ENCODE measurements around the gene EDAR. TPM values are rescaled to one million over a fixed set of nuclear protein-coding genes. Genes with fewer than 3 reads are reported as not detected.

EDAR gene
- total and polyA plus RNA-seq, 7 donors, result 0.01 TPM; not detected in 6

DNA sequence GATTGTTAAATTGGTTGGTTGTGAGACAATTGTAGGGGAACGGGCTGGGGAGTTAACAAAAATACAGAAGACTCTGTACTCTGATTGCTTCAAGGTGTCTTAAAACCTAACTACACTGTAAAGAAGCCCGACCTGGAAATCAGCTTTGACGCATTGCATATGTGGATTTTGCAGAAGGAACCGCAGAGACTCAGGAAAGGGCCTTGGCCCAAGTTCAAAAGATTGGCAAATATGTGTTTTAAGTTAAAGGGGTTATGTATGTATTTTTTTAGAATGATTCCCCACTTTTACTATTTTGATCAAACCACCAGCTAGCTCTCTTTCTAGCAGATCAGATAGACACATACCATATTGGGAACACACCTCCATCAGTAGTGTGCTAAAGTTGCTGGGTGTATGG is 18.0 kb upstream of the EDAR start:
- H3K27me3 ChIP-seq (ENCODE audit: insufficient read depth in 3 of 3, low read length in 2 of 3), result no peaks in the 10 kb centered on the region
- DNase-seq, result no peak
- H3K27ac ChIP-seq, result no peak overlapping the region
- no peaks in the 10 kb centered on the region for H3K9me3 ChIP-seq
- no peak for ATAC-seq
- intact Hi-C loops (cut with DNase I), result no loop called here
- H3K4me3 ChIP-seq, result no peak overlapping the region
- no peaks in the 10 kb centered on the region for H3K4me1 ChIP-seq
- H3K36me3 ChIP-seq (ENCODE audit: insufficient read depth in 1 of 2, low read depth in 1 of 2), result no peaks in the 10 kb centered on the region
- no peak for TF ChIP-seq CTCF (IDR thresholded peaks at IDR 0.05)
- WGBS, 3 donors, result 77 to 89% (median 85%) methylated on average over 4 of the region's 4 CpGs

DNA sequence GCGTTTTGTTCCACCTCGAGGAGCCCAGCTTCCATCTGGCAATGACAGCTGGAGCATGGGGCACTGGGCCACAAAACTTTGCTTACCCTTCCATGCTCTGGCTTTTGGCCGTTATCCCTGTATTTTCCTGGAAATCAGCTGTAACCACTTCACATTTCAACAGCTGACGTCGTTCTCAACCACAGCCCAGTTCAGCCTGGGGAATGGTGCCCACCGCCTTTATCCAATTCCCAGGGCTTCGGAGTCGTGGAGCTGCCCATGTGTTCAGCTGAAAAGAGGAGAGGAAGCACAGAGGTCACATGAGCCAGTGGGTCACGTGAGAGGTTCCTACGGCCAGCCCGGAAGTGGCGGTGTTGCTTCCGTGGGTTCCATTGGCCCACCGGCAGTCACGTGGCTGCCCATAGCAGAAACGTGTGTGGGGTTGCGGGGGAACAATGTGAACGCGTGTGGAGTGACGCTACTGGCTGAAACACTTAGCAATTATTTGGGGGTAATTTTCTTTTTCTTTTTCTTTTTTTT is 16.7 kb upstream of the EDAR start:
- intact Hi-C loops (cut with DNase I), result no loop called here
- Histone ChIP-seq H3K27me3 (ENCODE audit: insufficient read depth in 3 of 3, low read length in 2 of 3) (no peaks in the 10 kb centered on the region), H3K36me3 (ENCODE audit: insufficient read depth in 1 of 2, low read depth in 1 of 2) (no peaks in the 10 kb centered on the region), H3K4me3 (peak overlapping the region; percentile 2), H3K4me1 (no peaks in the 10 kb centered on the region), H3K27ac (no peak overlapping the region), H3K9me3 (no peaks in the 10 kb centered on the region)
- ATAC-seq (peak; percentile 40 to 59 (median 55)), DNase-seq (peak in 1 of 2 donors; percentile 23)
- no peak for TF ChIP-seq CTCF (IDR thresholded peaks at IDR 0.05)
- 25 to 43% (median 28%) methylated on average over 20 of the region's 20 CpGs for WGBS, 3 donors

DNA sequence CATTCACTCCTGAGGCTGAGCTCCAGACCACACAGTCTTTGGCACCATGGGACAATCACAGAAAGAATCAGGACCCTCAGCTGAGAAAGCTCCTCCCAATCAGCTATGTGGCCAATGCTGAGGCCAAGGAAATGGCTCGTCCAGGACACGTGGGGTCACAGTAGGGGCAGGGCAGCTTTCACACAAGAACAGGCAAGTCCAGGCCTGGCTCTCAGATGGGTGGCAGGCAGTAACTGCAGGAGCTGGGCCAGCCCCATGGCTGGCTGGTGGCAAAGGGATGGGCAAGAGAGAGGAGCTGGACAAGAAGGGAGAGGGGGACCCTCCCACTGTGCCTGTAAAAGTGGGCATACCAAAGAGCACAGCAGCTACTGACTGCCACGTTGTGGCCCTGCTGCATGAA is 12.2 kb upstream of the EDAR start:
- ATAC-seq (no peak), DNase-seq (no peak)
- TF ChIP-seq CTCF (IDR thresholded peaks at IDR 0.05), result no peak
- Histone ChIP-seq H3K9me3 (no peaks in the 10 kb centered on the region), H3K27me3 (ENCODE audit: insufficient read depth in 3 of 3, low read length in 2 of 3) (no peaks in the 10 kb centered on the region), H3K4me3 (no peak overlapping the region), H3K27ac (no peak overlapping the region), H3K36me3 (ENCODE audit: insufficient read depth in 1 of 2, low read depth in 1 of 2) (no peaks in the 10 kb centered on the region), H3K4me1 (no peaks in the 10 kb centered on the region)
- intact Hi-C loops (cut with DNase I), result no loop called here
- WGBS, 3 donors, result 50 to 67% (median 57%) methylated on average over 3 of the region's 3 CpGs

- no peaks in the 10 kb centered on the region for H3K4me1 ChIP-seq
- TF ChIP-seq CTCF (IDR thresholded peaks at IDR 0.05), result no peak
- no peak for DNase-seq
- no peak for ATAC-seq
- intact Hi-C loops (cut with DNase I), result no loop called here
- H3K4me3 ChIP-seq, result no peak overlapping the region
- no peaks in the 10 kb centered on the region for H3K9me3 ChIP-seq
- no peaks in the 10 kb centered on the region for H3K36me3 ChIP-seq (ENCODE audit: insufficient read depth in 1 of 2, low read depth in 1 of 2)
- no peak overlapping the region for H3K27ac ChIP-seq
- 86 to 89% (median 88%) methylated on average over 4 of the region's 4 CpGs for WGBS, 3 donors
- no peaks in the 10 kb centered on the region for H3K27me3 ChIP-seq (ENCODE audit: insufficient read depth in 3 of 3, low read length in 2 of 3)
Observed at GRCh38 chr2:109000738-109001137, 11.7 kb upstream of the EDAR start.

GRCh38 chr2:108998911-108999310 is 9.9 kb upstream of the EDAR start:
- H3K27me3 ChIP-seq (ENCODE audit: insufficient read depth in 3 of 3, low read length in 2 of 3), result no peaks in the 10 kb centered on the region
- DNase-seq (no peak), ATAC-seq (no peak)
- H3K9me3 ChIP-seq, result no peaks in the 10 kb centered on the region
- 73 to 83% (median 81%) methylated on average over 3 of the region's 3 CpGs for WGBS, 3 donors
- no peak overlapping the region for H3K4me3 ChIP-seq
- TF ChIP-seq CTCF (IDR thresholded peaks at IDR 0.05), result no peak
- no peaks in the 10 kb centered on the region for H3K36me3 ChIP-seq (ENCODE audit: insufficient read depth in 1 of 2, low read depth in 1 of 2)
- intact Hi-C loops (cut with DNase I), result no loop called here
- H3K4me1 ChIP-seq, result no peaks in the 10 kb centered on the region
- H3K27ac ChIP-seq, result no peak overlapping the region
